ENCODE results near the gene SFT2D1.

The SFT2D1 gene

DNA sequence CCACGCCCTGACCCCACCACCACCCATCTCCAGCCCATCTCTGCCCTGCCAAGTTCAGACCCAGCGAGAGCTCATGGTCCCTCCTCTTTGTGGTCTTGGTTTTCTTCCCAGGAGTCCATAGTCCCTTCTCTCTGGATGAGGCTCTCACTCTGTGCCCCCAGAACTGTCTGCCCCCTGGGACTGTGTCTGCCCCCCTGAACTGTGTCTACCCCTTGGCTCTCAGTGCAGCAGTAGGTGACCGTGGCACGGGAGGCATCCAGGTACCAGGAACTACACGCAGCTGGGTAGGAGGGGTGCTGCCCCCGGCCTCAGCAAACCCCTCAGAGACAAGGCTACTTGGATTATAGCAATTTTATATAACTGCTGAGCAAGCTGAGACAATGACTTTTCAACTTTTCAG lies 57.7 kb downstream of the SFT2D1 start:
- no peaks in the 10 kb centered on the region for H4K20me1 ChIP-seq (ENCODE audit: insufficient read depth)
- H2AFZ ChIP-seq (ENCODE audit: low read depth) = no peak overlapping the region
- H3K36me3 ChIP-seq (ENCODE audit: insufficient read depth) = no peaks in the 10 kb centered on the region
- H3K27ac ChIP-seq = no peak overlapping the region
- H3K4me2 ChIP-seq = no peak overlapping the region
- H3K4me3 ChIP-seq (IDR thresholded peaks at IDR 0.05; ENCODE audit: insufficient read depth, low read depth, low read length) = no peak overlapping the region
- no peaks in the 10 kb centered on the region for H3K4me1 ChIP-seq (ENCODE audit: low read depth, poor library complexity, severe bottlenecking)
- TF ChIP-seq, protein P1, sequence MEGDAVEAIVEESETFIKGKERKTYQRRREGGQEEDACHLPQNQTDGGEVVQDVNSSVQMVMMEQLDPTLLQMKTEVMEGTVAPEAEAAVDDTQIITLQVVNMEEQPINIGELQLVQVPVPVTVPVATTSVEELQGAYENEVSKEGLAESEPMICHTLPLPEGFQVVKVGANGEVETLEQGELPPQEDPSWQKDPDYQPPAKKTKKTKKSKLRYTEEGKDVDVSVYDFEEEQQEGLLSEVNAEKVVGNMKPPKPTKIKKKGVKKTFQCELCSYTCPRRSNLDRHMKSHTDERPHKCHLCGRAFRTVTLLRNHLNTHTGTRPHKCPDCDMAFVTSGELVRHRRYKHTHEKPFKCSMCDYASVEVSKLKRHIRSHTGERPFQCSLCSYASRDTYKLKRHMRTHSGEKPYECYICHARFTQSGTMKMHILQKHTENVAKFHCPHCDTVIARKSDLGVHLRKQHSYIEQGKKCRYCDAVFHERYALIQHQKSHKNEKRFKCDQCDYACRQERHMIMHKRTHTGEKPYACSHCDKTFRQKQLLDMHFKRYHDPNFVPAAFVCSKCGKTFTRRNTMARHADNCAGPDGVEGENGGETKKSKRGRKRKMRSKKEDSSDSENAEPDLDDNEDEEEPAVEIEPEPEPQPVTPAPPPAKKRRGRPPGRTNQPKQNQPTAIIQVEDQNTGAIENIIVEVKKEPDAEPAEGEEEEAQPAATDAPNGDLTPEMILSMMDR (conservative IDR thresholded peaks at IDR 0.05; ENCODE audit: low read depth, low read length) = no peak
- H3K79me2 ChIP-seq (ENCODE audit: insufficient read depth, low read depth) = no peaks in the 10 kb centered on the region
- no peaks in the 10 kb centered on the region for H3K27me3 ChIP-seq (ENCODE audit: insufficient read depth, low read depth)
- H3K9ac ChIP-seq = no peak overlapping the region

DNA sequence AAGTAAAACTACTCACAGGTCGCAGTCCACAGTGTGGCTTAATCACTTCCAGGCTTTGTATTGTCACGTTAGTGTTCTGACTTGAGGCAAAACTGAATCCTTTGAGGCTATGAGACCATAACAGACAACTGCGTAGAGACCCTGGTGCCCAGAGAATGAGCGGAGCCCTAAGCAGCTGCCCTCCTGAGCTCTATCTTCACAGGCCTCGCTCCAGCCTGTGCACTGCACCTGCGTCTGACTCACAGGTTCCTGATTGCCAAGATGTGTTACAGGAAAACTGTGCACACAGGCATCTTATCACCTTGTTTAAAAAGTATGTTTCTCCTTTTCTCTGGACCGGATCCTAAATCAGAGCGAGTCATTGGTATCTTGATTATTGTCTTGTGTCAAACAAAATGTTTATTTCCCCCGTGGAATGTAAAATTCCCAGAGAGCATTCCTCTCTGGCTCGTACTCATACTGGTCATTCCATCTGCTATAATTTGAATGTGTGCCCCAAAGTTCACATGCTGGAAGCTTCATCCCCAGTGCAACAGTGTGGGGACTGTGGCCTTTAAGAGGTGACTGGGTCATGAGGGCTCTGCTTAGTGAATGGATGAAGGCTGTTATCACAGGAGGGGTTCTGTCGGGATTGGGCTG lies 59.8 kb downstream of the SFT2D1 start:
- no peaks in the 10 kb centered on the region for H3K79me2 ChIP-seq (ENCODE audit: insufficient read depth, low read depth)
- no peak overlapping the region for H2AFZ ChIP-seq (ENCODE audit: low read depth)
- H3K9ac ChIP-seq = no peak overlapping the region
- H4K20me1 ChIP-seq (ENCODE audit: insufficient read depth) = no peaks in the 10 kb centered on the region
- no peaks in the 10 kb centered on the region for H3K36me3 ChIP-seq (ENCODE audit: insufficient read depth)
- H3K27me3 ChIP-seq (ENCODE audit: insufficient read depth, low read depth) = no peaks in the 10 kb centered on the region
- TF ChIP-seq, protein P1 (conservative IDR thresholded peaks at IDR 0.05; ENCODE audit: low read depth, low read length) = no peak
- H3K27ac ChIP-seq = no peak overlapping the region
- no peaks in the 10 kb centered on the region for H3K4me1 ChIP-seq (ENCODE audit: low read depth, poor library complexity, severe bottlenecking)
- H3K4me3 ChIP-seq (IDR thresholded peaks at IDR 0.05; ENCODE audit: insufficient read depth, low read depth, low read length) = no peak overlapping the region
- H3K4me2 ChIP-seq = no peak overlapping the region

DNA sequence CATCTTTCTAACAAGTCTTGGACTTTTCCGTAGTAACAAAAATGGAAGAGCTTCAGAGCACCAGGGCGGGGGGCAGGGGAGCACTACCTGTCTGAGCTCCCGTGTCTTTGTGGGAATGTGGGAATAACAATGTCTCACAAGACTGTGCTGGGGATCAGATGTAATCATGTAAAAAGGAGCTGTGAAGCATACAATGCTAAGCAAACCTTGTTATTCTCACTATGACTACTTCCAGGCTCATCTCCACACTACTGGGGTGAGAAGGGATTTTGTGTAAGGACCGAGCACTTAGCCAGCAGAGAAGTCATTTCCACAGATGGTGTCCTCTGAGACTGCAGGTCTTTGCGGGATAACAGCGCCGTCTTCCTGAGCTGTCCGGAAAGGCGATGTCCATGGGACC lies 61.2 kb downstream of the SFT2D1 start:
- Histone ChIP-seq H3K27me3 (ENCODE audit: insufficient read depth, low read depth) (no peaks in the 10 kb centered on the region), H3K79me2 (ENCODE audit: insufficient read depth, low read depth) (no peaks in the 10 kb centered on the region), H4K20me1 (ENCODE audit: insufficient read depth) (no peaks in the 10 kb centered on the region), H3K36me3 (ENCODE audit: insufficient read depth) (no peaks in the 10 kb centered on the region), H3K9ac (no peak overlapping the region), H3K4me2 (no peak overlapping the region), H3K27ac (no peak overlapping the region), H3K4me3 (IDR thresholded peaks at IDR 0.05; ENCODE audit: insufficient read depth, low read depth, low read length) (no peak overlapping the region), H2AFZ (ENCODE audit: low read depth) (no peak overlapping the region), H3K4me1 (ENCODE audit: low read depth, poor library complexity, severe bottlenecking) (peaks cover under 1% of the 10 kb centered on the region)
- TF ChIP-seq, protein P1 (conservative IDR thresholded peaks at IDR 0.05; ENCODE audit: low read depth, low read length) = no peak

DNA sequence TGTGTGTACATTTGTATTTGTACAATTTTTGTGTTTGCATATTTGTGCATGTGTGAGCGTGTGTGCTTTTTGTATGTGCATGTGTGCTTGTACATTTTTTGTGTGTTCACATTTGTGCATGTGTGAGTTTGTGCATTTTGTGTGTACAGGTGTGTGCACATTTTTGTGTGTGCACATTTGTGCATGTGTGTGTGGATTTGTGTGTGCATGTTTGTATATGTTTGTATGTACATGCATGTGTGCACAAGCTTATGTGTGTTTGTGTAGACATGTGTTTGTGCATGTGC lies 63.0 kb downstream of the SFT2D1 start:
- no peaks in the 10 kb centered on the region for H3K79me2 ChIP-seq (ENCODE audit: insufficient read depth, low read depth)
- no peak overlapping the region for H3K4me2 ChIP-seq
- H3K9ac ChIP-seq = no peak overlapping the region
- H4K20me1 ChIP-seq (ENCODE audit: insufficient read depth) = no peaks in the 10 kb centered on the region
- no peak overlapping the region for H3K4me3 ChIP-seq (IDR thresholded peaks at IDR 0.05; ENCODE audit: insufficient read depth, low read depth, low read length)
- no peaks in the 10 kb centered on the region for H3K27me3 ChIP-seq (ENCODE audit: insufficient read depth, low read depth)
- H3K27ac ChIP-seq = no peak overlapping the region
- TF ChIP-seq, protein P1 (conservative IDR thresholded peaks at IDR 0.05; ENCODE audit: low read depth, low read length) = no peak
- H3K36me3 ChIP-seq (ENCODE audit: insufficient read depth) = no peaks in the 10 kb centered on the region
- H3K4me1 ChIP-seq (ENCODE audit: low read depth, poor library complexity, severe bottlenecking) = peaks cover 6% of the 10 kb centered on the region
- no peak overlapping the region for H2AFZ ChIP-seq (ENCODE audit: low read depth)

All from KMS-11 (cell line).